ENCODE measurements around the gene ATP5MC3.
"Not testable (repeated sequence)": the region's sequence is repeated elsewhere in the genome, so short reads cannot be mapped to it uniquely, and the experiment has no call there.

The ATP5MC3 gene

GRCh38 chr2:175181104-175181876, at the start of gene ATP5MC3:
Gene ATP5MC3, minus strand, starts transcription at chr2:175181710. Its CDS starts 317 bp downstream, at chr2:175181393.
- peak; percentile 92 for DNase-seq

- not testable (repeated sequence) for DNase-seq
These were observed 47.1 kb upstream of the ATP5MC3 start for GRCh38 chr2:175228601-175229000.

GRCh38 chr2:175228179-175228578, 46.7 kb upstream of the ATP5MC3 start:
- no peak for DNase-seq

GRCh38 chr2:175227393-175227792, 45.9 kb upstream of the ATP5MC3 start:
- no peak for DNase-seq

GRCh38 chr2:175220075-175220474, 38.6 kb upstream of the ATP5MC3 start:
- DNase-seq: no peak

GRCh38 chr2:175218551-175218950, 37.0 kb upstream of the ATP5MC3 start:
- DNase-seq: no peak

GRCh38 chr2:175207741-175208438, 26.4 kb upstream of the ATP5MC3 start:
- DNase-seq: no peak

GRCh38 chr2:175206866-175207265, 25.4 kb upstream of the ATP5MC3 start:
- DNase-seq: no peak

- DNase-seq: no peak
These were observed 24.0 kb upstream of the ATP5MC3 start for GRCh38 chr2:175205523-175205922.

- peak; percentile 36 for DNase-seq
These were observed 22.3 kb upstream of the ATP5MC3 start for GRCh38 chr2:175203621-175204496.

GRCh38 chr2:175195012-175195411, 13.5 kb upstream of the ATP5MC3 start:
- DNase-seq: no peak

- DNase-seq: no peak
These were observed 7.3 kb upstream of the ATP5MC3 start for GRCh38 chr2:175188761-175189160.

- no peak for DNase-seq
These were observed 5.9 kb upstream of the ATP5MC3 start for GRCh38 chr2:175187378-175187777.

- DNase-seq: no peak
These were observed 2.2 kb upstream of the ATP5MC3 start for GRCh38 chr2:175183674-175184073.

- no peak for DNase-seq
These were observed 383 bp upstream of the ATP5MC3 start for GRCh38 chr2:175181877-175182308.

- peak; percentile 66 for DNase-seq
These were observed 808 bp downstream of the ATP5MC3 start for GRCh38 chr2:175180701-175181103.

GRCh38 chr2:175176624-175177023, 4.9 kb downstream of the ATP5MC3 start:
- no peak for DNase-seq

GRCh38 chr2:175175896-175176295, 5.6 kb downstream of the ATP5MC3 start:
- no peak for DNase-seq

- DNase-seq: no peak
These were observed 6.2 kb downstream of the ATP5MC3 start for GRCh38 chr2:175175320-175175719.

- no peak for DNase-seq
These were observed 10.7 kb downstream of the ATP5MC3 start for GRCh38 chr2:175170659-175171304.

- DNase-seq: no peak
These were observed 12.3 kb downstream of the ATP5MC3 start for GRCh38 chr2:175169191-175169590.

GRCh38 chr2:175168564-175168945, 13.0 kb downstream of the ATP5MC3 start:
- DNase-seq: no peak
